HL-60 (cell line): ENCODE measurements around the gene CDKN2B-AS1.

Experiments used
- DNase-seq, 2 experiments: peaks; one replicate each; pipeline ENCODE4 v3.0.0-alpha.2; 2010 to 2020; ENCODE audit warnings: low read depth in 1 of 2, low spot score in 1 of 2
- H3K27ac ChIP-seq: fragments of 250-450 bp; sonication (Bioruptor Pico); replicated peaks from 2 replicates; pipeline ENCODE4 v1.5.1; 2020; ENCODE audit warnings: mild to moderate bottlenecking, moderate library complexity
- H3K27me3 ChIP-seq: fragments of 250-450 bp; sonication (Bioruptor Pico); 2 replicates; pipeline ENCODE4 v1.5.1; 2021; ENCODE audit warnings: mild to moderate bottlenecking, moderate library complexity; ENCODE audit not compliant: insufficient read depth, poor library complexity, severe bottlenecking
- H3K4me3 ChIP-seq: replicated peaks from 2 replicates; pipeline ENCODE4 v1.5.1; 2011; ENCODE audit warnings: mild to moderate bottlenecking, control low read depth, low read length; ENCODE audit not compliant: insufficient read depth
- CTCF ChIP-seq: IDR thresholded peaks from one replicate; pipeline ENCODE4 v1.5.1; 2011; ENCODE audit warnings: low read length, control low read depth, inconsistent platforms; ENCODE audit not compliant: insufficient read depth
- GABPA ChIP-seq: IDR thresholded peaks from 2 replicates; pipeline ENCODE4 v1.6.1; 2012; ENCODE audit warnings: low read depth
- POLR2AphosphoS5 ChIP-seq: IDR thresholded peaks from 2 replicates; pipeline ENCODE4 v1.6.1; 2012; ENCODE audit warnings: low read depth
- REST ChIP-seq: IDR thresholded peaks from 2 replicates; pipeline ENCODE4 v1.6.1; 2012; ENCODE audit warnings: low read depth; ENCODE audit not compliant: insufficient replicate concordance
- SPI1 ChIP-seq: IDR thresholded peaks from 2 replicates; pipeline ENCODE4 v1.6.1; 2012; ENCODE audit warnings: low read depth, mild to moderate bottlenecking, borderline replicate concordance

CDKN2B-AS1 gene

GRCh38 chr9:22111176-22111953 is 116.8 kb downstream of the CDKN2B-AS1 start:
- Histone ChIP-seq H3K4me3 (no peak overlapping the region), H3K27me3 (no peaks in the 10 kb centered on the region), H3K27ac (no peak overlapping the region)
- no peak for DNase-seq
- no peak for TF ChIP-seq GABPA
- TF ChIP-seq CTCF, result no peak
- TF ChIP-seq REST, result no peak
- no peak for TF ChIP-seq POLR2AphosphoS5
- no peak for TF ChIP-seq SPI1

- no peak for DNase-seq
- Histone ChIP-seq H3K27ac (no peak overlapping the region), H3K4me3 (no peak overlapping the region), H3K27me3 (no peaks in the 10 kb centered on the region)
- TF ChIP-seq POLR2AphosphoS5, result no peak
- no peak for TF ChIP-seq CTCF
- TF ChIP-seq REST, result no peak
- TF ChIP-seq SPI1, result no peak
- TF ChIP-seq GABPA, result no peak
Observed at GRCh38 chr9:22111954-22112247, 117.3 kb downstream of the CDKN2B-AS1 start.

GRCh38 chr9:22112870-22113821 is 118.6 kb downstream of the CDKN2B-AS1 start:
- no peak for DNase-seq
- Histone ChIP-seq H3K4me3 (no peak overlapping the region), H3K27me3 (no peaks in the 10 kb centered on the region), H3K27ac (no peak overlapping the region)
- TF ChIP-seq POLR2AphosphoS5 (no peak), REST (no peak), GABPA (no peak), SPI1 (no peak), CTCF (no peak)
